Spleen (tissue), 11 donors: Measurements from ENCODE around the gene GCHFR. TPM values are rescaled to one million over a fixed set of nuclear protein-coding genes. Genes with fewer than 3 reads are reported as not detected.

Experiments
- DNase-seq: peaks from one replicate; pipeline ENCODE4 v3.0.0-alpha.2; 2020
- H3K27ac ChIP-seq, 8 donors: fragments of 200-600 bp; sonication (generic) in 7 of 8; 1 replicate in 4 of 8; 2 replicates in 4 of 8; pipeline versions ENCODE4 v1.5.0 to v1.8.0; 2016 to 2021; ENCODE audit warnings: inconsistent platforms in 4 of 8, mild to moderate bottlenecking in 4 of 8, moderate library complexity in 1 of 8
- H3K27me3 ChIP-seq, 7 donors: fragments of 200-600 bp; sonication (generic) in 6 of 7; replicated peaks in 1 of 7; 1 replicate in 4 of 7; 2 replicates in 3 of 7; pipeline versions ENCODE4 v1.5.0 to v1.8.0; 2016 to 2021; ENCODE audit warnings: inconsistent platforms in 3 of 7, mild to moderate bottlenecking in 1 of 7
- H3K36me3 ChIP-seq, 6 donors: fragments of 200-600 bp; sonication (generic) in 5 of 6; 1 replicate in 4 of 6; 2 replicates in 2 of 6; pipeline versions ENCODE4 v1.5.0 to v1.8.0; 2016 to 2021; ENCODE audit warnings: inconsistent platforms in 2 of 6
- H3K4me1 ChIP-seq, 6 donors: fragments of 200-600 bp; sonication (generic) in 5 of 6; 1 replicate in 3 of 6; 2 replicates in 3 of 6; pipeline versions ENCODE4 v1.5.0 to v1.8.0; 2016 to 2021; ENCODE audit warnings: inconsistent platforms in 3 of 6
- H3K4me3 ChIP-seq, 8 donors: fragments of 200-600 bp; sonication (generic) in 7 of 8; 1 replicate in 4 of 8; 2 replicates in 4 of 8; pipeline versions ENCODE4 v1.5.0 to v1.8.0; 2016 to 2021; ENCODE audit warnings: inconsistent platforms in 4 of 8, mild to moderate bottlenecking in 4 of 8, moderate library complexity in 2 of 8
- H3K9me3 ChIP-seq, 8 donors: fragments of 200-600 bp; sonication (generic) in 7 of 8; 1 replicate in 4 of 8; 2 replicates in 4 of 8; pipeline versions ENCODE4 v1.5.0 to v1.8.0; 2016 to 2021; ENCODE audit warnings: inconsistent platforms in 4 of 8
- CTCF ChIP-seq, 11 experiments: fragments of 200-600 bp in 7 of 11; fragments of 450-650 bp in 4 of 11; sonication (generic) in 4 of 11; IDR thresholded peaks in 8 of 11; conservative IDR thresholded peaks in 3 of 11; 1 replicate in 7 of 11; 2 replicates in 4 of 11; pipeline versions ENCODE4 v1.4.0 to v1.8.0; 2016 to 2021; ENCODE audit warnings: antibody characterized with exemption in 11 of 11, inconsistent platforms in 4 of 11, mild to moderate bottlenecking in 1 of 11
- POLR2A ChIP-seq, 3 donors: fragments of 450-650 bp; IDR thresholded peaks; one replicate each; pipeline ENCODE4 v1.5.1; 2017; ENCODE audit warnings: antibody characterized with exemption in 3 of 3, mild to moderate bottlenecking in 1 of 3
- POLR2AphosphoS5 ChIP-seq, 3 donors: sonication (generic); formaldehyde crosslinking; IDR thresholded peaks; one replicate each; pipeline ENCODE4 v1.5.1; 2017; ENCODE audit warnings: antibody characterized with exemption in 3 of 3
- WGBS, 5 donors: extraction: QIAGEN DNeasy Blood & Tissue Kit in 3 of 5; methylation state at CpG; one replicate each; pipeline versions ENCODE4 v1.1.5 to v1.1.7; 2013 to 2018; 5-methylcytosine and 5-hydroxymethylcytosine counted together
- intact Hi-C: fragments of 100-400 bp; cut with DNase I; formaldehyde crosslinking; loops from one replicate; pipeline ENCODE4 v1.15.0; 2023; ENCODE audit warnings: low total_unique reads
- polyA plus RNA-seq, 3 donors: library from polyadenylated mRNA; stranded (reverse); fragments of 200-250 nt; gene quantifications; one replicate each; pipeline ENCODE4 v1.2.1, GENCODE V29; 2013
- total RNA-seq, 7 donors: library from RNA; depleted of rRNA in 3 of 7; stranded (reverse); fragments of >200 nt in 3 of 7; fragmentation: NEBNext Ultra II Directional in 4 of 7; extraction: Animal tissue kit (Norgen Biotek cat#: 25700) in 4 of 7; gene quantifications; one replicate each; pipeline versions ENCODE4 v1.1.0 to v1.2.1, GENCODE V29; 2016 to 2021
- donor health status: healthy with polysubstance abuse.
- donor health status: DM: no; HTN: no; CAD: no; lungs with moderate emphysema.
- donor health status: DM: no; HTN: no; CAD: no.
- donor health status: Bipolar disorder and iron deficiency.
- donor health status: healthy.
- donor health status: DM: no; HTN: no; CAD: no.
- donor health status: DM: yes; HTN: yes; CAD: no.

GCHFR gene
- total and polyA plus RNA-seq, 10 donors = 6.1 to 38.0 (median 16.0) TPM

GRCh38 chr15:40766906-40767837 lies 3.3 kb downstream of the GCHFR start:
- H3K4me1 ChIP-seq = peaks cover 16 to 85% (median 66%) of the 10 kb centered on the region in 6 donors
- intact Hi-C loops = no loop called here
- TF ChIP-seq POLR2A (IDR thresholded peaks at IDR 0.05) (no peak), CTCF (IDR thresholded peaks at IDR 0.05 in 8 of 11, conservative IDR thresholded peaks at IDR 0.05 in 3 of 11) (no peak), POLR2AphosphoS5 (IDR thresholded peaks at IDR 0.05) (peak in 1 of 3 donors; percentile 46)
- H3K27ac ChIP-seq = no peak overlapping the region
- DNase-seq = no peak
- 93 to 95% (median 94%) methylated on average over 21 to 32 of the region's 32 CpGs for WGBS, 5 donors
- no peaks in the 10 kb centered on the region for H3K27me3 ChIP-seq
- peaks cover 0 to 53% (median 13%) of the 10 kb centered on the region in 6 donors for H3K36me3 ChIP-seq
- H3K9me3 ChIP-seq = no peaks in the 10 kb centered on the region
- H3K4me3 ChIP-seq = no peak overlapping the region

- TF ChIP-seq CTCF (IDR thresholded peaks at IDR 0.05 in 8 of 11, conservative IDR thresholded peaks at IDR 0.05 in 3 of 11) (no peak), POLR2AphosphoS5 (IDR thresholded peaks at IDR 0.05) (no peak), POLR2A (IDR thresholded peaks at IDR 0.05) (no peak)
- no peaks in the 10 kb centered on the region for H3K9me3 ChIP-seq
- no peak overlapping the region for H3K4me3 ChIP-seq
- no peak for DNase-seq
- H3K36me3 ChIP-seq = peaks cover 0 to 61% (median 20%) of the 10 kb centered on the region in 6 donors
- peaks cover 16 to 82% (median 61%) of the 10 kb centered on the region in 6 donors for H3K4me1 ChIP-seq
- H3K27me3 ChIP-seq = no peaks in the 10 kb centered on the region
- WGBS, 5 donors = 80 to 93% (median 88%) methylated on average over 27 to 29 of the region's 29 CpGs
- intact Hi-C loops = no loop called here
- peak overlapping the region in 5 of 8 donors; percentile 61 to 79 (median 70) for H3K27ac ChIP-seq
Measured at GRCh38 chr15:40767838-40768500, 4.1 kb downstream of the GCHFR start.

GRCh38 chr15:40768521-40769273 lies 4.8 kb downstream of the GCHFR start:
- H3K27me3 ChIP-seq = no peaks in the 10 kb centered on the region
- intact Hi-C loops = no loop called here
- peak overlapping the region; percentile 17 to 79 (median 62) for H3K27ac ChIP-seq
- peaks cover 16 to 75% (median 54%) of the 10 kb centered on the region in 6 donors for H3K4me1 ChIP-seq
- peaks cover 0 to 68% (median 27%) of the 10 kb centered on the region in 6 donors for H3K36me3 ChIP-seq
- TF ChIP-seq POLR2A (IDR thresholded peaks at IDR 0.05) (no peak), POLR2AphosphoS5 (IDR thresholded peaks at IDR 0.05) (no peak), CTCF (IDR thresholded peaks at IDR 0.05 in 8 of 11, conservative IDR thresholded peaks at IDR 0.05 in 3 of 11) (no peak)
- H3K4me3 ChIP-seq = peak overlapping the region in 3 of 8 donors; percentile 6 to 46 (median 16)
- peak; percentile 80 for DNase-seq
- H3K9me3 ChIP-seq = no peaks in the 10 kb centered on the region
- WGBS, 5 donors = 53 to 61% (median 56%) methylated on average over 19 to 21 of the region's 21 CpGs
